Measurements from ENCODE around the gene HKDC1.
A peak's percentile ranks its signal among the peaks of the same experiment; 100 is the strongest.
"Not testable (repeated sequence)": the region's sequence is repeated elsewhere in the genome, so short reads cannot be mapped to it uniquely, and the experiment has no call there.

Gene HKDC1, protein sequence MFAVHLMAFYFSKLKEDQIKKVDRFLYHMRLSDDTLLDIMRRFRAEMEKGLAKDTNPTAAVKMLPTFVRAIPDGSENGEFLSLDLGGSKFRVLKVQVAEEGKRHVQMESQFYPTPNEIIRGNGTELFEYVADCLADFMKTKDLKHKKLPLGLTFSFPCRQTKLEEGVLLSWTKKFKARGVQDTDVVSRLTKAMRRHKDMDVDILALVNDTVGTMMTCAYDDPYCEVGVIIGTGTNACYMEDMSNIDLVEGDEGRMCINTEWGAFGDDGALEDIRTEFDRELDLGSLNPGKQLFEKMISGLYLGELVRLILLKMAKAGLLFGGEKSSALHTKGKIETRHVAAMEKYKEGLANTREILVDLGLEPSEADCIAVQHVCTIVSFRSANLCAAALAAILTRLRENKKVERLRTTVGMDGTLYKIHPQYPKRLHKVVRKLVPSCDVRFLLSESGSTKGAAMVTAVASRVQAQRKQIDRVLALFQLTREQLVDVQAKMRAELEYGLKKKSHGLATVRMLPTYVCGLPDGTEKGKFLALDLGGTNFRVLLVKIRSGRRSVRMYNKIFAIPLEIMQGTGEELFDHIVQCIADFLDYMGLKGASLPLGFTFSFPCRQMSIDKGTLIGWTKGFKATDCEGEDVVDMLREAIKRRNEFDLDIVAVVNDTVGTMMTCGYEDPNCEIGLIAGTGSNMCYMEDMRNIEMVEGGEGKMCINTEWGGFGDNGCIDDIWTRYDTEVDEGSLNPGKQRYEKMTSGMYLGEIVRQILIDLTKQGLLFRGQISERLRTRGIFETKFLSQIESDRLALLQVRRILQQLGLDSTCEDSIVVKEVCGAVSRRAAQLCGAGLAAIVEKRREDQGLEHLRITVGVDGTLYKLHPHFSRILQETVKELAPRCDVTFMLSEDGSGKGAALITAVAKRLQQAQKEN

GRCh38 chr10:69220041-69220451 is at the start of gene HKDC1:
Gene HKDC1 (plus strand): TSS chr10:69220332. CDS start chr10:69220436, 104 bp downstream.
- no peak for DNase-seq (ENCODE audit: low spot score)

DNA sequence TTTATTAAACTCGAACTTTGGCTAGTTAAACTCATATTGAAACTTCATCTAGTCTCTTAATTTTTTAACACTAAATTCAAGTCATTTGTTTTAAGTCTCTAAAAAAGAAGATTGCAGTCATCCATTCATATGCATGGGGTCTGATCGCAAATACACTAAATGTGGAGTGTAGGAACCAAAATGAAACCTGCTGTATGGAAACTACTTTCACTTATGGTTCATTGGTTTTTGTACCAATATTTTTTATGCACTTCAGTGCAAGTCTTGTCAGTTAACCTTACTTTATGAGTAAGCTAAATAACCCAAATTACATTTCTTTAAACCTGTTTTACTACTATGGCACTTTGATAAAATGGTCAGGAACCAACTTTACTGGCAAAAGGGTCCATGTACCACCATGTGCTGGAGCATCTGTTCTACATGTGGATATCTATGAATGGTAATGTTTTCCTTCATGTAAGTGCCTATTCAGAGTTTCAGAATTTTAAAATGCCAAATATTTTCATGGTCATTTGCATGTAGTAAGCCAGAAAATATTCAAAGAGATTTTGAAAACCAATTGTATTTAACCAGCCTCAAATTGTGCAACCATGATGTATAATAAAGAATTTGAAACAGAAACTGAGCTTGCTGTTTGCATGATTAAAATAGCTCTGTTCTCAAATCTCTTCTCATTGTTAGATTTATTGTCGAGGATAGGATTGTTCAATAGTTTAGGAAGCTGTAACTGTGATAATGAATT is 47.7 kb upstream of the HKDC1 start:
- no peak for DNase-seq (ENCODE audit: low spot score)

DNA sequence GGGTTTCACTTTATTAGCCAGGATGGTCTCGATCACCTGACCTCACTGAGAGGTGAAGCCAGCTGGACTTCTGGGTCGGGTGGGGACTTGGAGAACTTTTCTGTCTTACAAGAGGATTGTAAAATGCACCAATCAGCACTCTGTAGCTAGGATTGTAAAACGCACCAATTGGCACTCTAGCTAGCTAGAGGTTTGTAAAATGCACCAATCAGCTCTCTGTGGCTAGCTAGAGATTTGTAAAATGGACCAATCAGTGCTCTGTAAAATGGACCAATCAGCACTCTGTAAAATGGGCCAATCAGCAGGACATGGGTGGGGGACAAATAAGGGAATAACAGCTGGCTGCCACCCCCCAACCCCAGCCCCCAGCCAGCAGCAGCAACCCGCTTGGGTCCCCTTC is 44.8 kb upstream of the HKDC1 start:
- DNase-seq (ENCODE audit: low spot score) = not testable (repeated sequence)

DNA sequence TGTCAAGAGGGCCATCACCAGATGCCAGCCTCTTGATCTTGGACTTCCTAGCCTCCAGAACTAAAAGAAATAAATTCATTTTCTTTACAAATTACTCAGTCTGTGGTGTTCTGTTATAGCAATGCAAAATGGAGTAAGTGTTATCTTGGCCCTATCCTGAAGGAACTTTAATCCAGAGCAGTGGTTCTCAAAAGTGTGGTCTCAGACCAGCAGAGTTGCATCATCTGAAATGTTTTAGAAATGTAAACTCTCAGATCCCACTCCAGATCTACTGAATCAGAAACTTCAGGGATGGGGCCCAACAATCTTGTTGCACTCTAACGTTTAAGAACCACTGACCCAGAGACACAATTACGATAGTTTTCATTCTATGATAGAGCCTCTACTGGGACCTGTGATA is 43.3 kb upstream of the HKDC1 start:
- no peak for DNase-seq (ENCODE audit: low spot score)

DNA sequence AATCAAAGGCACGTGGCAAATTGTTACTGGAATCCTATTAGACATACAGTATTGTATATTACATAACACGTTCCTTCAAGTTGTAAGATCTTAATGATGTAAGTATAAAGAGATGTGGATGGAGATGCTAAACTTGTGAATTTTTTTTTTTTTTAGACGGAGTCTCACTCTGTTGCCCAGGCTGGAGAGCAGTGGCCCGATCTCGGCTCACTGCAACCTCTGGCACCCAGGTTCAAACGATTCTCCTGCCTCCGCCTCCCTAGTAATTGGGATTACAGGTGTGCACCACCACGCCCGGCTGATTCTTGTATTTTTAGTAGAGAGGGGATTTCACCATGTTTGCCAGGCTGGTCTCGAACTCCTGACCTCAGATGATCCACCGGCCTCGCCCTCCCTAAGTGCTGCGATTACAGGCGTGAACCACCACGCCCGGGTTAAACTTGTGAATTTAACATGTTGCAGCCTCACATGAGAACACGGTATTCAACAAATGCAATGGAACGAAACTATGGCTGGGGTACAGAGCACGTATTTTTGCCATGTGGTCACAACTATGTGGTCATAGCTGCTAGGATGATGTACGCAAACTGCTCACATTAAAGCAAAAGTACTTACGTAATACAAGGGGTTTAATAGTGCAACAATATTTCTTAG is 40.9 kb upstream of the HKDC1 start:
- DNase-seq (ENCODE audit: low spot score) = no peak

DNA sequence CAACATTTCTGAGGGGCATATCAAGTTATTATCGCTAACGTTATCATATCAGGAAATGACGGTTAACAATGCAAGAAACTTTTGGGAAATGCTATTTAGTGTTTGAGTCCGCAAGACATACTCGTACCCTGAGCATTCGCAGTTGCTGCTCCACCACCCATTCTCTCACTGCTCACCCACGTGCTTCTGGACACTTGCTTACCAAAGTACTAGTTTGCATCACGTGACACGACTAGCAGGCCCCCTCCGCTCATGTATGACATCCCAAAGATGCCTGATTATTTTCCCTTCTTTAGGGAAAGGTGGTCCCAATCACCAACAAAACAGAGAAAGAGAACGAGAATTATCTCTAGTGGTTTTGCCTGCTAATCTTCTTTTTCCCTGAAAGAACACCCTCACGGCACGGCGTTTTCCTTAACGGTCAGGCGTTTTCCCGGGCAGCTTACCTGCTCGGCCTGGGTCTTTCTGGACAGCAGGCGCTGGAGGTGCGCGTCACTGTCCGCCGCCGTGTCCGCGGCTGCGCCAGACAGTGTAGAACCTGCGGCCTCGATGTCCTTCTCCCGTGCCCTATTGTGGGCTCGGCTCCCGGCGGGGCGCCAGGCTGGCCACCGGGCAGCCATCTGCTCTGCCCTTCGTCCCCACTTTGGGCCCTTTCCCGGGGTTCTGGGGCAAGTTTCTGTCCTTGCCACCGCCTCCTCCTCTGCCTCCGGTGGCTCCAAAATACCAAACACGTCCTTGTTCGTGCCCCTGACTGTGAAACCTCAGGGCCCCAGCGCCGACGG is 40.2 kb upstream of the HKDC1 start, which contains the start of gene SUPV3L1:
SUPV3L1 (plus strand) TSS at position 492 of the 782 bp plus-strand sequence; CDS start at position 550, 58 bp downstream.
- peak; percentile 97 for DNase-seq (ENCODE audit: low spot score)

DNA sequence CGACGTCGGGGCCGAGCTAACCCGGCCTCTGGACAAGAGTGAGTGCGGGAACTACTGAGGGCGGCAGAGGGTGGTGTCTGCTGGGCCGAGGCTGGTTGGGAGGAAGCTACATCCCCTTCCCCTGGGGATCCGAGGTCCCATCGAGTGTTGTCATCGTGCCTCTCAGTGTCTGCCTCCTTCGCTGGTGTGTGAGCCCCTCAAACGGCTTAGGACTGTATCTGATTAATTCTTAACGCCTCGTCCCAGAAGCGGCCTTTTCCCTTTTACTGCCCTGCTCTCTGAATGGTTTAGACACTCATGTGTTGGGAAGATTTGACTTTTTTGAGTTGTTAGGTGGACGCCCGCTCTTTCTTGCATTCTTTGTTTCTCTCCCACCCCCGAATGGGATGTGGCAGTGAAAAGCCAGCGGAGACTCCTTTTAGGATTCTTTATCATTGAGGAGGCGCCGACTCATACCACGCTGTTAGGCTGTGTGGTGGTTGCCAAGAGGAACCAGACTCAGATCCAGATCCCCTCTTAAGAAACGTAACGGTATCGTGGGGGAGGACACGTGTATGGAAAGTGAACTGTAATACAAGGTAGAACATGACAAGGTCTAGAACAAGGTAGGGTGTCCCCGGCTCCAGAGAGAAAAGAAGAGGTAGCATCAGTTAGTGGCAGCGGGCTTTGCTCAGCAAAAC is 39.5 kb upstream of the HKDC1 start:
- DNase-seq (ENCODE audit: low spot score) = peak; percentile 1

DNA sequence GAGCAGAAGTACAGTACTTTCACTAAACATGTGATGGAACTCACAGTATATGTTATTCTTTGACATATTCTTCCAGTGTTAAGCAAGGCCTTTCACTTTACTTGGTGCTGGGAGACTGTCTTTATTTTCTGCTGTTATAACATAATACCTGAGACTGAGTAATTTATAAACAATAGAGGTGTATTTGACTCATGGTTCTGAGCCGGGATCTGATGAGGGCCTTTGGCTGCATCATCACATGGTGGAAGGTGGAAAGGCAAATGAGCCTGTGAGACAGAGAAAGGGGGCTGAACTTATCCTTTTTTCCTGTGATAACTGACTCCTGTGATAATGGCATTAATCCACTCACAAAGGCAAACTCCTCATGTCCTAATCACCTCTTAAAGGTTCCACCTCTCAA is 38.7 kb upstream of the HKDC1 start:
- DNase-seq (ENCODE audit: low spot score) = no peak

GRCh38 chr10:69182005-69182404 is 38.1 kb upstream of the HKDC1 start:
- no peak for DNase-seq (ENCODE audit: low spot score)

DNA sequence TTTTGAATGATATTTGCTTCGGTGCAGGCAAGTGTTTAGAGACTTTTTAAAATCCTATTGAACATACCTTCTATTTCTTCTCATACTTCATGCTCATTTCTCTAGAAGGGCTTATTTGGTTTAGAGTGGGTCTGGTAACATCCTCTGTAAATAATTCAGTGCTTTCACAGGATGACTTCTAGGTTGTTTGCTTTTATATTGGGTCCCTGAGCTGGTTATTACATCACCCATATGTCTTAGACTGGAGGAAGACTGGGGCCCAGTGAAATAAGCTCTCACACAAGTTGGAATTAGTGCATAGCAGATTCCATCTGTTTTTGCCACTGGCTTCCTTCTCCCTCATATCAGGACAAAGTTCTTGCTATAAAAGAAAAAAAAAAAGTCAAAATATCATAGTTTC is 33.6 kb upstream of the HKDC1 start:
- no peak for DNase-seq (ENCODE audit: low spot score)

- DNase-seq (ENCODE audit: low spot score) = no peak
These were observed 19.1 kb upstream of the HKDC1 start for GRCh38 chr10:69201045-69201444.

DNA sequence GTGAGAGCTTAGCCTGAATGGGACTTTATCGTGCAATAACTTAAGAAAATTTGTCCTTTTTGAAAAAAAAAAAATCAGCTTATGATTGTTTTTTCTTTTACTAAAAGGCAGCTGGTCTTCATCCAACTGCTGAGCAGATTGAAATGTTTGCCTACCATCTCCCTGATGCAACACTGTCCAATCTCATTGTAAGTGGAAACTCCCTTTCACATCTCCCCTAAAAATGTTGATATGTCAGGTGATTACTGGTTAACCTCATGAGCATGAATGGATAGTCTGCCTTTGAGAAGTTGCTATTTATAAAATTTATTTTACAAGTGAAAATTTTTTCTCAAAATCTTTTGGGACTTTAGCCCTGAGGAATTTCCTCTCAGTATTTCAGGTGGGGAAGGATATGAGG is 17.8 kb upstream of the HKDC1 start:
- DNase-seq (ENCODE audit: low spot score) = no peak

DNA sequence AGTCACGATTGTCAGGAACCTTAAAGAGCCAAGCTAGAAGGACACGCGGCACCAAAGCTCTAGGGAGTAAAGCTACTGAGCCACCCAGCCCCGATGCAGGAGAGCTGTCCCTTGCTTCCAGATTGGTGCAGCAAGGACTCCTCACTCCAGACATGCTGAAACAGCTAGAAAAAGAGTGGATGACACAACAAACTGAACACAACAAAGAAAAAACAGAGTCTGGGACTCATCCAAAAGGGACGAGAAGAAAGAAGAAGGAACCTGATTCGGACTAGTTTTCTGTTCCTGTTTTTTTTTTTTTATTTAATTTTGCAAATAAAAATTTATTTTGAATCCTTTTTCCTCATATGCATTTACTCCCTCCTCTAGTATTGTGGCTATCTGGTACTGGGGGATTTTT is 11.4 kb upstream of the HKDC1 start:
- DNase-seq (ENCODE audit: low spot score) = no peak

- DNase-seq (ENCODE audit: low spot score) = no peak
These were observed 10.2 kb upstream of the HKDC1 start for GRCh38 chr10:69209787-69210484.

- DNase-seq (ENCODE audit: low spot score) = no peak
These were observed 9.0 kb upstream of the HKDC1 start for GRCh38 chr10:69211104-69211503.

DNA sequence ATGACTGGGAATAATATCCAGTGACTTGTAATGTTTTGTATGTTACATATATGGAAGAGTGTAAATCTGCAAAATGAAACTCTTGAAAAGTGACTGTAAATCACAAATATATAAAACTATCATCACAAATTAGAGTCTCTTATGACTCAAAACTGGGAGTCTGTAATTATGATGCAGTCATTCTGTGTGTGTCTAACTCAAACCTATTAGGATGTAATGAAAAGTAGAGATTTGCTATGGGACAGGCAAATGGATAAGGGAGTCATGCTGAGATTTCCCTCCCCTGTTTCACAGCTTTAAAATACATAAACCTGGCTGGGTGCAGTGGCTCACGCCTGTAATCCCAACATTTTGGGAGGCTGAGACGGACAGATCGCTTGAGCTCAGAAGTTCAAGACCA is 8.6 kb upstream of the HKDC1 start:
- no peak for DNase-seq (ENCODE audit: low spot score)

GRCh38 chr10:69213591-69214311 is 6.4 kb upstream of the HKDC1 start:
- DNase-seq (ENCODE audit: low spot score) = no peak

DNA sequence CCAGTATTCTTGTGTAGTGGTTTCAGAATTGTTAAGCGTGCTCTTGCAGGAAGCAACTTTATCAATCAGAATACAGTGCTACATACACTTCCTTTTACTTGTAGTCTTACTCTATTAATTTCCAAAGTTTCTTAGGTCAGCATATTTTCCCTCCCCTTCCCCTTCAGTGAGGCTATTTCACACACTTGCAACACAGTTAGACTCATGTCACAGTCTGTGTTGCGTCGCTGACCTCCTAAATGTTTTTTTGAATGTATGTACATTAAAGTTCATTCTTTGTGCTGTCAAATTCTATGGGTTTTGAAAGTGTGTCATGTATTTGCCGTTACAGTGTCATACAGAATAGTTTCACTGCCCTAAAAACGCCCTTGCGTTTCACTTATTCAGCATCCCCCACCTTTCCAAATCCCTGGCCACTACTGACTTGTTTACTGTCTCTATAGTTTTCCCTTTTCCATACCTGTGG is 5.4 kb upstream of the HKDC1 start:
- DNase-seq (ENCODE audit: low spot score) = no peak

Measured in globus pallidus (tissue), 1 donor.